ENCODE results near the gene EML1. TPM values are rescaled to one million over a fixed set of nuclear protein-coding genes. Genes with fewer than 3 reads are reported as not detected.
A peak's percentile ranks its signal among the peaks of the same experiment; 100 is the strongest.

Gene EML1
- total RNA-seq, 1 donor from 2014 or later: 92.9 TPM

DNA sequence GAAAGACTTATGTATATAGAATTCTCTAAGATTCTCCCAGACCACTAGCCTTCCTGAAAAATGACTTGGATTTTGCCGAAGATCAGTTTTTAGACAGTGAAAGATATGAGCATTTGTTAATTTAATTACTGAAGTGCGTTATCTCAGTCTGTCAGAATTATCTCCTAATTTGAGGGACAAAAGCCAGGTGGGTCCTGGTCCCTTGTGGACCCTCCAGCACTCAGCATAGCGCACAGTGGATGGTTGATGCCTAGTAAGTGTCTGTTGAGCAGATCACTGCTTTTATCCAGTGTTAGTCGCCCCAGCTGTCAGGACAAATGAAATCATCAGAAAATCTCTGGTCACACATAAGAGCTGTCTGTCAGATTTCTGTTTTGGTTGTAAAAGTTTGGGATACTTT lies 80.4 kb downstream of the EML1 start:
- DNase-seq: no peak

DNA sequence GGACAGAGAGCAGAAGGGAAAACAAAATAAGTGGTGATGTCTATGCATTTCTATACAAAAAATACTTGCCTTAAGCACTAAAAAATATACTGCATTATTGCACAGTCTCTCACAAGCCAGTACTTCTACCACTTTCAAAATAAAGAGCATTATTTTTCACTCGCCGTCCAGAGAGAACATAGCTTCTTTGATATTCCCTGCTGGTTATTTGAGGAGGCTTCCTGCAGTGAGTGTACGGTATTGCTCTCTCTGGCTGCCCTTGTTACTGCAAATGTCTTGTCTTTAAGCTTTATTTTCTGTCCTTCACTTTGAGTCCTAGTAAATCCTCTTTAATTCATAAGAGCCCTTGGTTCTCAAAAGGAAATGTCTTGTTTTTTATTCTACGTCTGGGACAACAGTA lies 81.1 kb downstream of the EML1 start:
- DNase-seq: no peak

DNA sequence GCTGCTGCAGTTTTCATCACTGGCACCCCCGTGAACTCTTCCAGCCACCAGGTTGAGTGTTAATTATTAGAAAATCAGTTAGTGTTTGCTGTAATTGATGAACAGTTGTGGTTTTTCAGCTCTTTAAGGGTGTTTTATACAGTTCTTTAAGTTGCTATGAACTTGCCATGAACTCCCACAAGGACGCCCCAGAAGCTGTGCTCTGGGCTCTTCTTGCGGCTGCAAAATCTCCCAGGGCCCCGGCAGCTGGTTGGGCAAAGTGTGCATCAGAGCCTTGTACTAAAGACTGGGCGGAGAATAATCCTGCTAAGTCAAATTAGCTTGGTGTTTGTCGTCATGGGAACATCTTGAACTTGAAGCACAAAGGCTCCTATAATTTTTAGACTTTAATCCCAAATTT lies 82.2 kb downstream of the EML1 start:
- peak; percentile 61 for DNase-seq

DNA sequence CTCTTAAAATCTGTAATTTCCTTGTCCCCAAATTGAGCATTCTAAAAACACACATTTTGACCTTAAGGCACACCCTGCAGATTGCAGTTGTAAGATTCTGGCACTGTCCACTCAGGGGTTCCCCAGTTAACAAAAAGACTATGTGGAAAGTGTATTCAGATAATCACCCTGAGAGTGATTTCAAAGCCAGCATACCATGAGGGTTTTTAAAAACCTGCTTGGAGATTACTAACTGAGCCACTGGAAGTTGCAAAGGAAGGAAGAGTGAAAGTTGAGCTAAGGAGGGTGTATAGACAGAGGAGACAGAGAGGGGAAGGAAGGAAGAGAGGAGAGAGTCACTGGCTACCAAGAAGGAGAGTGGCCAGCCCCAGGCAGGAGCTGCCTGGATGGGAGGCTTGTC lies 82.6 kb downstream of the EML1 start:
- DNase-seq: no peak

DNA sequence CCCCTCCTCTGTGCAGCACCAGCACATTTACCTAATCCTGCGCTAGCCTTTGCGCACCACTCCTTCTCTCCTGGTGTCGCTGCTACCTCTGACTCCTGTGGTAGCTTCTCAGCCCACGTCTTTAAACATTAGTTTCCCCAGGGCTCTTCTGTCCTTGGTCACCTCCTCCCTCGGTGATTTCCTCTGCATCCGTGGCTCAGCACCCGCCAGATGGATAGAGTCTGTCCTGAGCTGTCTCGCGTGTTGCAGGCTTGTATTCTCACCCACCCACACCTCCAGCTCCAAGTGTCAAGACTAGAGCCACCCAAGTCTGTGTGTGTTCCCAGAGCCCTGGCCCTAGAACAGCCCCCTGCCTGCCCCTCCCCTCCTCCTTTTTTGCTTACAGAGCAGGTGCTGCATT lies 83.2 kb downstream of the EML1 start:
- no peak for DNase-seq

DNA sequence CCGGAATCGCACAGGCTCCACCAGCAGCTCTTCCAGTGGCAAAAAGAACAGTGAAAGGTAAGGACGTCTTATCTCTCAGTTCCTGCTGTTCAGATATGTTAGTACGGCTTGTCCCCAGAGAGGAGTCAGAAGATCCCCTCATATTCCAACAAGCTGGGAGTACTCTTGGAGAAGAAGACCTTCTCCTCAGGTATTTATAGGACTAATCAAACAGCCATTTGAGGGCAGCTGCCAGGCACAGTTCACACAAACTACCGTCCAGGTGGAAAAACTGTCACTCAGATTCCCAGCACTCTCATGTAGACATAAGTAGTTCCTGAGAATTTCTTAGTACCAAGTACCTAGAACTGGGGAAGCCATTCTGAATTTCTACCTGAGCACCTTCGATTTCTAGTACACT lies 85.3 kb downstream of the EML1 start:
- no peak for DNase-seq

DNA sequence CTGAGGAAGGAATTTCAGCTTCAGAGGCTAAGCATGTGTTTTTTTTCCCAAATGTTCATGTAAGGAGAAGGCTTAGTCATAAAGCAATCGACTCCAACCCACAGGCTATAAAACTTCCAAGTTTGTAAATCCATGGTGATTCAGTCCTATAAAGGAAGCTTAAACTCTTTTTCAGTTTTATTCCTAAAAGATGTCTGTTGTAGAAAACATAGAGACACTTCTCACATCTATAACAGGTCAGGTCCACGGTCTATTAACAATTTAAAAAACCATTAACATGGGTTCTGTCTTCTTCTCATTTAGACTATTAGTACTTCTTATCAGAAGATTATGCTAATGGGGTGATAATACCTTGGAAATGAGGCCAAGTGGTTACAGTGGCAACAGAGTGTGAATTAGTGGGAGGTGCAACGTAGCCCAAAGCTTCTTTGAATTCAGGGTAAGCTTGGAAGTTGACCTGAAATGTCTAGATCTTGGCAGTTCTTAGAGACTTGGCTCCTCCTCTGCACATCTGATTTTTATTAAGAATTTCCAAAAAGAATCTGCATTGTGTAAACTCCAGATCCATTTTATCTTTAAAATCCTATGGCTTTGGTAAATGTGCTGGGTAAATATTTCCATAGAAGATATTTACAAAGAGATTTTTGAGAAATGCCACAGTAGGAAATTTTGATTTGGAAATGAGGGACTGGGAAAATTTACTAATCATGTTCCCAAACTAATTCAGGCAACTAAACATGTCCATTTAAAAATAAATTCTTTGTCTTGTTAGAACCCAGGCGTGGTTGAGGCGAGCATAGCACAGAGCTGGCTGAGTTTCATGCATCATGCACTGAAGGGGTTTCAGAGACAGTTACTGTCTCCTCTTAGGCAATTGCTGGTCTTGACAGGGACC lies 86.4 kb downstream of the EML1 start:
- peak; percentile 57 for DNase-seq

DNA sequence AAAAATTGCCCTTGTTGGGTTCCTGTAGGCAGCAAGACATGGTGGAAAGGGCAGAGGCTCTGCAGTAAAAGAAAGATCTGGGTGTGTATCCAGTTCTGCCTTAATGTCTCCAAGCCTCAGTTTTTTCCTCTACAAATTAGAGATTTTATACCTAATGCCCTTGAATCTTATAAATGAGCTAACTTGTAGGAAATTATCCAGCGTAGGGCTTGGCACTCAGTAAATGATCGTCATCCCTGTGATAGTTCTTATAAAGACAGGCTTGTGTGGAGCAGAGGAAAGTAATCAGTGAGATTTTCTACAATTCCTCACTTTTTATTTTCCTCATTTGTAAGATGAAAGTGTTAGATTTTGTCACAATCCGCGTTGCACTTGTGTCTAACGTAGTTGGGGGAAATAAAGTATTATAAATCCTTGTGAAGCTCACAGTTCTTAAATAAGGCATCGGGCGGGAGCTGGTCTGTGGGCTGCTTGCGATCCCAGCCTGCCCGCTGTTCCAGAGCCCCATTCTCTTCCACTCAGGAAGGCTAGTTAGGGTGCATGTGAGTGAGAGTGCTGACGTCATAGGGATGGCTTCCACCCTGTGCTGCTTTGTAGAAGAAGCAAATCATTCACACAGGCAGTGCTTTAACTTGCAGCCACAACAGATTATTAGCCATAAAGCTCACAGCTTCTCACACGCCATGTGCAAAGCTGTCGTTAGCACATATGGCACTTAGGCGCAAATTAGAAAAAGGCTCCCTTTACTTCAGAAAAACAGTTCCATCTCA lies 87.6 kb downstream of the EML1 start:
- no peak for DNase-seq

DNA sequence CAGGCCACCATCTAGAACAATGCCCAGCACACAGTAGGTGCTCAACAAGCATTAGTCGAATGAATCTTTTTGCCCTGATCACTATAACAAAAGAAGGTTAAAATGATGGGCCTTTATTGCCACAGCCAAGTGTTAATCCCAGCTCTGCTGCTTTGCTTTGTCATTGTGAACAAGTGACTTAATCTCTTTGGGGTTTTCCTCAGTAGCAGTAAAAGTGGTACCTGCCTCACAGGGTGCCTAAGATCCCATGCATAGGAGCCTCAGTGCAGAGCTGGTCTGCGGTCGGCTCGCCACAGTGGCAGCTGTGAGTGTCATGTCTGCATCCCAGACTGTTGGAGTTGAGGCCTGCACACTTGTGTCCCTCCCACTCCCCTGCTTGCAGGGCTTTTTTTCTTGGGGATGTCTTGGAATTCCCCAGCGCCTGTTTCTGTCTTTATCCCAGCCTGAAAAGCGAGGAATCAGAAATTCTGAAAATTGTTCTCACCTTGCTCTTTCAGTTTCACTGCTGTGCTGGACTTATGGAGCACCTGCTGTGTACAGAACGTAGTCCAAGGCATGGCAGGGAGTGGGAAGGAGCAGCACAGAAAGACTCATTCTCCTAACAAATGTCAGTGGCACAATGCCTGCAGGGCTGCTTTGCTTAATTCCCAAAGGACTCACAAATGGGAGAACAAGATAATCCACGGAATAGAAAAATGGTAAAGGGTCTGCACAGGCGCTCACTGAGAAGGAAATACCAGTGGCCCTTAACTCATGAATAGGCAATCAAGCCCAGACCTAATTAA lies 90.8 kb downstream of the EML1 start:
- DNase-seq: no peak

DNA sequence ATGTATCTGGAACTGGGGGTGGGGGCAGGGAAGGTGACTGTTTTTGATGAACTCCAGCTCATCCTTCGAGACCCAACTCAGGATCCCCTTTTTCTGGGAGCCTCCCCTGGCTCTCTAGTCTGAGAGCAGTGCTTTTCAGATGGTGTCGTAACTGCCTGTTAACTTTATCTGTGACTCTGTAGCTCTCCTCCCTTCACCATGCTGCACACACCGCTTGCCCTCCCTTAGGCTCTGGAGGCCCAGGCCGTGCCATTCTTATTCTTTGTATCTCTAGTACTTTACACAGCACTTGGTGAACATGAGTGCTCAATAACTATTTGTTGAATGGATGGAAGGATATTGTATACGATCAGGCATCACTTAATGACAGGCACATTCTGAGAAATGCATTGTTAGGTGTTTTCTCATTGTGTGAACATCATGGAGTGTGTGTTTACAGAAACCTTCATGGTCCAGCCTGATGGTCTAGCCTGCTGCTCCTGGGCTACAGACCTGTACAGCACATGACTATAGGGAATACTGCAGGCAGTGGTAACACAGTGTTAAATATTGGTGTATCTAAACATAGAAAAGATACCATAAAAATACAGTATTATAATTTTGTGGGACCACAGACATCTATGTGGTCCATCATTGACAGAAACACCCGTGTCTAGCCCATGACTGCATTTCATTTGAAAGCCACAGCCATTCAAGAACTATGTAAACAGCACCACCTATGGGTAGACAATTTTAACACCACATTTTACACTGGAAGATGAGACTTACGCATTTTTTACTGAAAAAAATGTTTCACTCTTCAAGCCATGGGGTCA lies 91.8 kb downstream of the EML1 start:
- DNase-seq: peak; percentile 84

DNA sequence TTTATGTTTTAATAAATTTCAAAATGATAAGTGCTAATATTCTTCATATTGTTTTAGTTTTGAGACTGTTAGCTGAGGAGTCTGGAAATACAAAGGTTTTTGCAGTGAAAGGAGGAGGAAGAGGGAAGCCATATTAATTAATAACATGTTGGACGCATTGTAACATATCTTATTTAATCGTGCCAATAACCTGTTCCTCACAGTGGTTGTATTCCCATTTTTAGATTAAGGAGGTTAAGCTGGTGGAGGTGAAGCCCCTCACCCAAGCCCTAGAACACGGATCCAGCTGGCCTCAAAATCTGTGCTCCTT lies 92.4 kb downstream of the EML1 start:
- no peak for DNase-seq

DNA sequence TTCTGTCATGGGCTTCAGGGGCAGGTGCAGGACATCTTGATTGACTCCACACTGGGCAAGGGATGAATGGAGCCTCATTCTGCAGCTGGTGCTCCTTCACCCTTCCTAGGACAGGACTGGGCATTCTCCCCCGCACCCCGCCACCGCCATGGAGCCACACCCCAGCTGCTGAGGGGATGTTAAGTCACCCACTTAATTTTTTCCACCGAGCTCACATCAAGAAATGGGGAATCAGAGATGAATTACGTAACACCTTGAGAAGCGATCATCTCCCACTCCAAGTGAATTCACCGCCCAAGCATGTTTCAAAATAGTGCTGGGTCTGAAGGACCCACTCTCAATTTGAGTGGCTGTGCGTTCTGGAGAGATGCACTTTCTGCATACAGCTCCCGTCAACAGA lies 94.2 kb downstream of the EML1 start:
- DNase-seq: no peak

DNA sequence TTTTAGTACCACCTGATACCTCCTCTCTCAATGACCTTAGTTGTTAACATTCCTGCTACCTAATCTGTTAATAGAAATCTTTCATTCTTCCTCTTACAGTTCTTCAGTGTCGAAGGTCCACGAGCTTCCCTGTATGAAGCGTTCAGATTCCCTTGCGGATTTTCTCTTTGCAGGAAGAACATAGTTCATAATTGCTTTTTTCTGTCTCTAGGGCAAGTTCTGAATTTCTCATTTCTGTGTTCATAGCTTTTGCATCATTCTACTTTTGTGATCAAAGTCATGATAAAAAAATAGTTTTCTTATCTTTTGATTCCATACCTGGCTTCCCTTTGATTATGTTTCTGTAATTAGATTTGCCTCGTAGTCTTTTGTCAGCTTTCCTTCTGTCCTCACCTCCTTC lies 94.9 kb downstream of the EML1 start:
- no peak for DNase-seq

DNA sequence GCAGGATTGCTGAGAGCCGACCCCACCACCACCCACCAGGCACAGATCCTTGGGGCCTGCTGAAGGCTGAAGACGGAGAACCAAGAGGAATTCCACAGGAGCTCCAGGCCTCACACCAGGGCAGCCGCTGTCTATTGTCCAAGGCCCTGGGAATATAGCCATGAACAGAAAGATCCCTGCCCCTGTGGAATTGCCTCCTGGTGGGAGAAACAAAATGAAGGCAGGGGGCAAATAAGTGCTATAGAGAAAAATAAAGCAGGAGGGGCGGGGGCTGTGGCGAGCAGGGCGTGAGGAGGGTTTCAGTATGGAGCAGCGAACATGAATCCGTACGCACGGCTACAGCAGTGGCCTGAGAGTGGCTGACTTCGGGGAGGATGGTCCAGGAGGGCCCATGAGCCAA lies 96.1 kb downstream of the EML1 start:
- DNase-seq: no peak

DNA sequence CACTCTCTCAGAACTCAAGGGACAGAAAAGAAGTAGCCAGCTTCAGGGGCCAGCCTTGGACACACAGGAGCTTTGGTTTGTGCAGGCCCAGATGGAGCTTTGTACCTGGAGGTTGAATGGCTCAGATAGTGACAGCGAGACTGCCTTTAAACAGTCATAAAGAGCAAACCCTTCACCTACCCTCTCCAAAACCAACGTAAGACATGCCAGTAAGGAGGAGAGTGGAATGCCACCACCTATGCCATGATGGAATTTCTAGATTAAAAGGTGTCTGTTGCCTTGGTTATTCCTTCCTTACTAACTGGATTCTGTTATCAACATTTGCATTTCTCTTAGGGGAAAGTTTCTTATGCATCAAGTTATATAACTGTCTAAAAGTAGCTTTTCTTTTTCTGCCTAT lies 98.1 kb downstream of the EML1 start:
- no peak for DNase-seq

DNA sequence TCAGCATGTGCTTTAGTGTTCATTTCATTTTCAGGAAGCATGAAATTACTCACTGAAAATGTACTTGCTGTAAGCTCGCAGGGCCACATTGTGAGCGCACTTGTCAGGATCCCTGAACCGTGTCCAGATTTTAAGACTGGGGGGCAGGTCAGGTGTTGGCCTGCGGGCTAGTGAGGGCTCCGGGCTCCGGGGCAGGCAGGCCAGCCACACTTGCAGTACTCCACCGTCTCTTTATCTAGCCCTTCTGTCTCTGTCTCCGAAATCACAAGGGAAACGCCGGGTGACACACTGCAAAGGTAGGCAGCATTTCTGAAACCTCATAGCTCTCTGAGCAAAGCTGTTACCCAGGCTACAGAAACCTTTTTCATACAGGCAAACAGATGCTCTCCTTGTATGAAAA lies 98.7 kb downstream of the EML1 start:
- no peak for DNase-seq

DNA sequence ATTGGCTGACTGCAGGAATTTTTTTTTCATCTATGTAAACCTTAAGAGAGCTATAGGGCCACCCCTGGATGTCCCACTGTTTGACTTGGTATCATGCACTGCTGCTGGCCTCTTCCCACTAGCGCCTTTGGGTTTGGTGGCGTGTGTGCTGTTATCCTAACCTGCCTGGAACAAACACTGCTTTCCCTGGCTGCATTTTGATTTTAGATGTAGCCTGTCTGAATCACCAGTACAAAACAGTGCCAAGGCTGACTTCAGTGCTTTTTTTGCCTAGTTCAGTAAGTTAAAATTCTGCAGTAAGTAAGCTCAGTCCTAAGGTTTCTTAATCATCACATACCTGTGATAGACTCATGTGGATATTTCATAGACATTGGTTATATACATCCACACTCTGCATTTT lies 99.2 kb downstream of the EML1 start:
- no peak for DNase-seq

DNA sequence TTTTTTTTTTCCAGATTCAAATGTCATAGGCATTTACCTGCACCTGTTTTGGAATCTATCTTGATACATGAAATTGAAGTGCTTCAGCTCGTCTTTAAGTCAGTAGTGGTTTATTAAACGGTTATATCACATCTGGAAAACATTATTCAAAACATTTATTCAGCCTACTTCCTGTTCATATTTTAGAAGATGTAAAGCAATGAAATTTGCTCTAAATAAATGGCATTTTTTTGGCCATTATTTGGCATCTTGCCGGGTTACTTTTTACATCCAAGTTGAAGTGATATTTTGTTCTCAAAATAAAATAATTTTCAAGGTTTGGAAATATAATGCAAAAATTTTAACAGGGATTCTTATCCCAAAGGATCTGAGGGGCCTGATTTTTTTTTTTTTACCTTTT lies 103.1 kb downstream of the EML1 start:
- DNase-seq: no peak

DNA sequence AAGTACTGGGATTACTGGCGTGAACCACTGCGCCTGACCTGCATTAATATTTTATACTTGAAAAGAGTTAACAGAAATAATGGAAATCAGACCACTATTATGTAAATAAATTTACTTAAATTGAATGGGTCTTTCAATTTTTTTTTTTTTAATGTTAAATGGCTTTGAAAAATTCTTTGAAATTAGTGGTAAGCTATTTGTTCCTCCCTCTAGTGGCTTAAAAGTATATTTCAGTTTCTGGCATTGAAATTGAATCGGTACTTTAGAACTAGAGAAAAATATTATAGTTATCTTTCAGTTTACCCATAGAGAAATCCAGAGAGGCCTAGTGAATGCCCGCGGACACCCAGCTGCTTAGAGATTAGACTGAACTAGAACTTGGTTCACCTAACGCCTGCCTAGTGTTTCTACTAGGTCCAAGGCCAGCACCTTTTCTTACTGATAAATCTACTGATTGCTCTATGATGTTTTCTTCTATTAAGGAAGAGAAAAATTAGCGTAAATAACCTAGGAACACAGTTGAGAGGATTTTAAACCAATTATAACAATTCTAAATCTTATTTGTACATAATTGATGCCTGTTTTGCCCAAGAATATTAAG lies 106.5 kb downstream of the EML1 start:
- peak; percentile 43 for DNase-seq

DNA sequence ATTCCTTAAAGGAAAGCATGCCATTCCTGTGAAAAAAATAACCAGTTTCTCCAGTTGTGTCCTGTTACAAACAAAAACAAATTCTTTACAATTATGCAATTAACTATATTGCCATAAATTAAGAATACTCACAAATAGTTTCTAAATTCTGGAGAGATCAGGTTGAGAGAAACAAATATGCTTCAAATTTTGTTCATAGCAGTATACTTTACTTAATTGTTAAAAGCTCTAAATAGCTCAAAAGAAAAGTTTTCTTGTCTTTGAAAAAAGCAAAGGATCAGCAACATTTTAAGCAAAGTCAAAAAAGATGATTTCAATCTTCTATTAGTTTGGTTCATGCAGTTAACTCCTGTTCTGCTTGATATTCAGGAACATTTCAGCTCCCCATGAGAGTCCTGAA lies 109.7 kb downstream of the EML1 start:
- no peak for DNase-seq

DNA sequence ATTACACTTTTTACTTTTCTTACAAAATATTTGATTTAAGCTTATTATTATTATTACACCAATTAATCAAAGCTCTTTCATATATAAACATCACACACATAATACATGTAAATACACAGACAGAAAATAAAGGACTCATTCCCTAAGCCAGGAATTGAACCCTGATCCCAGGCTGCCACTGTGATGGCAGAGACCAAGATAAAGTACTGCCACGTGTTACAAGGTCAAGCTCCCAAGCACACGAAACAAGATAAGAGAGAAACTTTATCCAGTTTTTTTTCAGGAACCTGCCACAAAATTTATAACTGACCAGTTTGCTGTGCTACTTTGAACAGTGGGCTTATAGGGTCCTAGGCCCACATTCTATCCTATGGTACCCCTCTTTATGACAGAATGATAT lies 111.3 kb downstream of the EML1 start:
- no peak for DNase-seq

DNA sequence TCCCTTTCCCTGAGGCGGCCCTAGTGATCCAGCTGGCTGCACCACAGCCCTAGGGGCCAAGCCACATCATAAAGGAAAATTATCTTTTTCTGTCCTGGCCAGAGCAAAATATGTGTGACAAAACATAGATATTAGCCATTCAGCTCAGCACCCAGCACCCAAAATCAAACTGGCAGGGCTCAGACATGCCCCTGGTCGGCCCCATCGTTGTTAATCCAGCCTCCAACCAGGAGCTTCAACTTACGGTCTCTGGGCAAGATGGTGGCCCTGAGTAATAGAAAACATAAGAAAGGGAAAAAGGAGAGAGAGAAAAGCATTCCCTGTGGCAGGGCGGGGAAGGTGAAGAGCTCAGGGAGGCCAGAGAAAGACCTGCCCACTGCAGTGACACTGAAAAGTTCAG lies 111.9 kb downstream of the EML1 start:
- DNase-seq: no peak

Data from tongue (tissue), 2 donors.